Gastrocnemius medialis (tissue), 4 donors: Measurements from ENCODE around the gene EPHA4. TPM values are rescaled to one million over a fixed set of nuclear protein-coding genes. Genes with fewer than 3 reads are reported as not detected.

Experiments
- ATAC-seq, 2 donors: fragments of 150-250 bp; one replicate each; pipeline ENCODE4 v1.9.1; 2016
- DNase-seq, 2 donors: peaks; one replicate each; pipeline ENCODE4 v3.0.0-alpha.2; 2019
- H3K27ac ChIP-seq, 4 donors: fragments of 200-600 bp; sonication (generic); 1 replicate in 1 of 4; 2 replicates in 3 of 4; pipeline ENCODE4 v1.5.1; 2016 to 2018; ENCODE audit warnings: mild to moderate bottlenecking in 2 of 4, moderate library complexity in 1 of 4
- H3K27me3 ChIP-seq, 3 donors: fragments of 200-600 bp; sonication (generic) in 2 of 3; 1 replicate in 1 of 3; 2 replicates in 2 of 3; pipeline versions ENCODE4 v1.5.1 to v1.6.0; 2016 to 2019; ENCODE audit warnings: mild to moderate bottlenecking in 1 of 3, moderate library complexity in 1 of 3
- H3K36me3 ChIP-seq, 2 donors: fragments of 200-600 bp; sonication (generic) in 1 of 2; one replicate each; pipeline ENCODE4 v1.5.1; 2017 to 2018
- H3K4me1 ChIP-seq, 2 donors: fragments of 200-600 bp; sonication (generic) in 1 of 2; one replicate each; pipeline ENCODE4 v1.5.1; 2016 to 2017; ENCODE audit warnings: mild to moderate bottlenecking in 2 of 2
- H3K4me3 ChIP-seq, 4 donors: fragments of 200-600 bp; sonication (generic) in 3 of 4; 1 replicate in 1 of 4; 2 replicates in 3 of 4; pipeline ENCODE4 v1.5.1; 2016 to 2019; ENCODE audit warnings: mild to moderate bottlenecking in 2 of 4
- H3K9me3 ChIP-seq, 3 donors: fragments of 200-600 bp; sonication (generic) in 2 of 3; 1 replicate in 1 of 3; 2 replicates in 2 of 3; pipeline ENCODE4 v1.5.1; 2016 to 2019
- POLR2A ChIP-seq, 2 donors: fragments of 450-650 bp; IDR thresholded peaks; one replicate each; pipeline ENCODE4 v1.6.1; 2017; ENCODE audit warnings: antibody characterized with exemption in 2 of 2, mild to moderate bottlenecking in 2 of 2, moderate library complexity in 2 of 2
- in situ Hi-C, 4 donors: fragments of 200-750 bp; cut with MboI; loops; one replicate each; pipeline versions ENCODE4 v1.15.0 to v1.8.0; 2017; ENCODE audit warnings: low sequenced_read_pairs in 4 of 4
- intact Hi-C: fragments of 100-400 bp; cut with DNase I; formaldehyde crosslinking; loops from one replicate; pipeline ENCODE4 v1.15.1; 2023; ENCODE audit warnings: low total_unique reads
- total RNA-seq, 4 donors: library from RNA; depleted of rRNA; stranded (reverse); fragments of >200 nt; gene quantifications; one replicate each; pipeline versions ENCODE4 v1.1.0 to v1.2.3, GENCODE V29; 2016
- TF ChIP-seq, protein P1 (sequence below), 5 experiments: fragments of 450-650 bp in 3 of 5; fragments of 200-600 bp in 2 of 5; sonication (generic) in 2 of 5; IDR thresholded peaks in 4 of 5; conservative IDR thresholded peaks in 1 of 5; 1 replicate in 4 of 5; 2 replicates in 1 of 5; pipeline ENCODE4 v1.5.1; 2016 to 2019; ENCODE audit warnings: antibody characterized with exemption in 5 of 5, mild to moderate bottlenecking in 3 of 5, moderate library complexity in 3 of 5

EPHA4 gene
- total RNA-seq, 4 donors from 2014 or later = 6.3 to 18.8 (median 13.0) TPM

GRCh38 chr2:221439761-221440479, 132.2 kb downstream of the EPHA4 start:
- DNase-seq (no peak), ATAC-seq (no peak)
- no peak overlapping the region for H3K27ac ChIP-seq
- TF ChIP-seq POLR2A (IDR thresholded peaks at IDR 0.05) = no peak
- TF ChIP-seq, protein P1, sequence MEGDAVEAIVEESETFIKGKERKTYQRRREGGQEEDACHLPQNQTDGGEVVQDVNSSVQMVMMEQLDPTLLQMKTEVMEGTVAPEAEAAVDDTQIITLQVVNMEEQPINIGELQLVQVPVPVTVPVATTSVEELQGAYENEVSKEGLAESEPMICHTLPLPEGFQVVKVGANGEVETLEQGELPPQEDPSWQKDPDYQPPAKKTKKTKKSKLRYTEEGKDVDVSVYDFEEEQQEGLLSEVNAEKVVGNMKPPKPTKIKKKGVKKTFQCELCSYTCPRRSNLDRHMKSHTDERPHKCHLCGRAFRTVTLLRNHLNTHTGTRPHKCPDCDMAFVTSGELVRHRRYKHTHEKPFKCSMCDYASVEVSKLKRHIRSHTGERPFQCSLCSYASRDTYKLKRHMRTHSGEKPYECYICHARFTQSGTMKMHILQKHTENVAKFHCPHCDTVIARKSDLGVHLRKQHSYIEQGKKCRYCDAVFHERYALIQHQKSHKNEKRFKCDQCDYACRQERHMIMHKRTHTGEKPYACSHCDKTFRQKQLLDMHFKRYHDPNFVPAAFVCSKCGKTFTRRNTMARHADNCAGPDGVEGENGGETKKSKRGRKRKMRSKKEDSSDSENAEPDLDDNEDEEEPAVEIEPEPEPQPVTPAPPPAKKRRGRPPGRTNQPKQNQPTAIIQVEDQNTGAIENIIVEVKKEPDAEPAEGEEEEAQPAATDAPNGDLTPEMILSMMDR (IDR thresholded peaks at IDR 0.05 in 4 of 5, conservative IDR thresholded peaks at IDR 0.05 in 1 of 5) = no peak
- H3K36me3 ChIP-seq = peaks cover 0 to 10% of the 10 kb centered on the region in 2 donors
- H3K4me3 ChIP-seq = no peak overlapping the region
- H3K27me3 ChIP-seq = no peaks in the 10 kb centered on the region
- in situ Hi-C loops (no loop called here), intact Hi-C loops (loop anchor here (10.0 kb wide), 1 partner anchor 135 kb away; the partner anchor contains the start of gene EPHA4)
- no peaks in the 10 kb centered on the region for H3K9me3 ChIP-seq
- H3K4me1 ChIP-seq = peaks cover 7 to 16% of the 10 kb centered on the region in 2 donors

DNA sequence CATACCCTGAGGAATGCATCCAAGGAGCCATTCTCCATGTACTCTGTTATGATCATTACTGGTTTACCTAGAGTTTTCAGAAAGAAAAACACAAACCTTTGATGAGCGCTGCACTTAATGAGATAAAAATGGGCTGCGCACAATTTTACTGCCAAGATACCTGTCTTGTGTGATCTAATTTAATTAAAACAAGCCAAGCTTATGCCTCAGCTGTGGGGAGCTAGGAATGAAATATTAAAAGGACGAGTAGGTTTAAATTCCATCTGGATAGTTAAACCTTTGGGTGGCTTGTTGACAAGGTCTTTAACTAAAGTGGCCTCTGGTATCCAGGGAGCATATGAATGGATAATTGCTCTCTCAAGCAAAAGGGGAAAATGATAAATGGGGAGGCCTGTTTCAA, 135.0 kb downstream of the EPHA4 start:
- intact Hi-C loops (no loop called here), in situ Hi-C loops (no loop called here)
- Histone ChIP-seq H3K36me3 (peaks cover 0 to 19% of the 10 kb centered on the region in 2 donors), H3K4me3 (no peak overlapping the region), H3K27ac (no peak overlapping the region), H3K27me3 (no peaks in the 10 kb centered on the region), H3K4me1 (no peaks in the 10 kb centered on the region), H3K9me3 (no peaks in the 10 kb centered on the region)
- TF ChIP-seq, protein P1 (IDR thresholded peaks at IDR 0.05 in 4 of 5, conservative IDR thresholded peaks at IDR 0.05 in 1 of 5) = no peak
- no peak for TF ChIP-seq POLR2A (IDR thresholded peaks at IDR 0.05)
- DNase-seq (no peak), ATAC-seq (no peak)

DNA sequence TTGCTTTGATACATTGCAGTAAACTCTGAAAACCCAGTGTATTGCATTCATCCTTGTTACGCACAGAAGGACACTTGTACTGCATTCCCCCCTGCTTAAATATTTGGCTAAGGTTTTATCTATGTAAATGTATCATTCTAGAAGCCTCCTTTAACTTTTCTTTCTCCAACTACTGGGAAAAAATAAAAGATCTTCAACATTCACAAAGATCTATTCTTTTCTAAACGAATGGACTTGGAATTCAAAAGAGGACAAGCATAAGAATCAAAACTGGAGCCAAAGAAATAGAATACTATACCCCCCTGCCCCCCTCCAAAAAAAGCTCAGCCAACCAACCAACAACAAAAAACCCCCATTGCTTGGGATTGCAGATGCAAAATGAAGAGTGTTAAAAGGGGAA, 136.9 kb downstream of the EPHA4 start:
- no peaks in the 10 kb centered on the region for H3K4me1 ChIP-seq
- H3K27ac ChIP-seq = no peak overlapping the region
- H3K27me3 ChIP-seq = no peaks in the 10 kb centered on the region
- peaks cover 0 to 9% of the 10 kb centered on the region in 2 donors for H3K36me3 ChIP-seq
- no peaks in the 10 kb centered on the region for H3K9me3 ChIP-seq
- H3K4me3 ChIP-seq = no peak overlapping the region
- no peak for ATAC-seq
- in situ Hi-C loops = no loop called here
- no peak for DNase-seq
- no peak for TF ChIP-seq POLR2A (IDR thresholded peaks at IDR 0.05)
- TF ChIP-seq, protein P1 (IDR thresholded peaks at IDR 0.05 in 4 of 5, conservative IDR thresholded peaks at IDR 0.05 in 1 of 5) = no peak
- intact Hi-C loops = no loop called here

DNA sequence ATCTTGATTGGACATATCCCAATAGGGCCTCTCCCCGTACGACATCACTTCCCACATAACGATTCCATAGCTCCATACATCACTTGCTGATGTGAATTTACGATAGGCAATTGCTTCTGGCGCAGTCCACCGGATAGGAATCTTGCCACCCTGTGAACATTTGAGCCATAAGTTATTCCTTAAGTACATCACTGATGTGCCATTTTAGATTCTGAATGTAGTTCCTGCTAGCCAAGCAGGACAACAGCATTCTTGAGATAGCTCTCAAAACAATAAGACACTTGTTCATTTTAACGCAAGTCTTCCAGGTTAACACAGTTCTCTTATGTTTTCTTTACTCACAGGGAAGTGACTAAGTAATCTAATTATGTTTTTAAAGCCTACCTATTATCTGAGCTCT, 138.0 kb downstream of the EPHA4 start:
- Histone ChIP-seq H3K27me3 (no peaks in the 10 kb centered on the region), H3K36me3 (peaks cover 0 to 9% of the 10 kb centered on the region in 2 donors), H3K4me3 (no peak overlapping the region), H3K9me3 (no peaks in the 10 kb centered on the region), H3K4me1 (peaks cover 0 to 8% of the 10 kb centered on the region in 2 donors), H3K27ac (no peak overlapping the region)
- intact Hi-C loops (no loop called here), in situ Hi-C loops (no loop called here)
- TF ChIP-seq, protein P1 (IDR thresholded peaks at IDR 0.05 in 4 of 5, conservative IDR thresholded peaks at IDR 0.05 in 1 of 5) = no peak
- TF ChIP-seq POLR2A (IDR thresholded peaks at IDR 0.05) = no peak
- DNase-seq (no peak), ATAC-seq (no peak)
